Activated CD4-positive, alpha-beta T cell treated with anti-CD3 and anti-CD28 coated beads, Interleukin-2, amount 10 ng/mL, durations not matched to agents 24 days and 14 days (primary cell): Measurements from ENCODE around the gene SDR39U1. TPM values are rescaled to one million over a fixed set of nuclear protein-coding genes. Genes with fewer than 3 reads are reported as not detected.

Experiments used
- DNase-seq: peaks from one replicate; pipeline ENCODE4 v3.0.0; 2022
- H3K27ac Mint-ChIP-seq: one replicate; pipeline ENCODE4 v1.8.0; 2022; ENCODE audit warnings: mild to moderate bottlenecking, mixed read lengths
- H3K27me3 Mint-ChIP-seq: one replicate; pipeline ENCODE4 v1.8.0; 2022; ENCODE audit warnings: mixed read lengths
- H3K36me3 Mint-ChIP-seq: one replicate; pipeline ENCODE4 v1.8.0; 2022; ENCODE audit warnings: low read depth, mild to moderate bottlenecking, mixed read lengths
- H3K4me1 Mint-ChIP-seq: one replicate; pipeline ENCODE4 v1.8.0; 2021; ENCODE audit warnings: mixed read lengths
- H3K4me3 Mint-ChIP-seq: one replicate; pipeline ENCODE4 v1.8.0; 2022; ENCODE audit warnings: mild to moderate bottlenecking, moderate library complexity, mixed read lengths
- H3K9me3 Mint-ChIP-seq: one replicate; pipeline ENCODE4 v1.8.0; 2021; ENCODE audit warnings: mixed read lengths
- intact Hi-C: fragments of 100-400 bp; cut with micrococcal nuclease; formaldehyde crosslinking; loops from one replicate; pipeline ENCODE4 v1.15.1; 2023
- total RNA-seq: library from RNA; stranded (reverse); gene quantifications from 2 replicates; pipeline ENCODE4 v1.2.3, GENCODE V29; 2022

SDR39U1 gene
- total RNA-seq, 1 donor from 2014 or later = 49.7 TPM

DNA sequence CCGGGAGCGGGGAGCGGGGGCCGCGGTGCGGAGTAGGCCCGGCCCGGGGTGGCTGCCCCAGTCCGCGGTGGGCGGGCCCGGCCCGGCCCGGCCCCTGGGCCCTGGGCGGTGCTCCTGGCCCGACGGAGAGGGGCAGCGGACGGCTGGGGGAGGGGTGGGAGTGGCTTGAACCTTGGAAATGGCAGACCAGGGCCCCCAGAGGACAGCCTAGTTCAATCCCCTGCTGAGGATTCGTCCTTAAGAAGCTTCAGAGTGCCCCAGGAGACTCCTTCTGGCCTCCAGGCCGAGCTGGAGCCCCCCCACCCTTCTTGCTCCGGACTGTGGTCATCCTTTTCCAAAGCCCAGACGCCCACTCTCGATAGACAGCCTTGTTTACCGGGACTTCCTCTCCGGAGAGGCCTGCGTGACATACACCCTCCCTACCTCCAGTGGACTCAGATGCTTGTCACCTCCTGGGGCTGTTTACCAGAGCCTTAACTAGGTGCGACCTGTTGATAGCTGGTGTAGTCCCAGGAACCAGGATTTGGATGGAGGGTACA, 12.4 kb downstream of the SDR39U1 start:
- Mint-ChIP-seq H3K27ac (peak overlapping the region; percentile 94), H3K9me3 (no peaks in the 10 kb centered on the region), H3K4me1 (peaks cover 50% of the 10 kb centered on the region), H3K27me3 (no peaks in the 10 kb centered on the region), H3K36me3 (peaks cover 33% of the 10 kb centered on the region), H3K4me3 (peak overlapping the region; percentile 92)
- peak; percentile 84 for DNase-seq
- intact Hi-C loops = loop anchor here (10.0 kb wide), 1 partner anchor 315 kb away; the partner anchor contains the start of genes DCAF11 and NRL

- Mint-ChIP-seq H3K9me3 (no peaks in the 10 kb centered on the region), H3K36me3 (peaks cover 28% of the 10 kb centered on the region), H3K4me1 (peaks cover 49% of the 10 kb centered on the region), H3K4me3 (peak within 1 kb of the TSS; percentile 94), H3K27me3 (no peaks in the 10 kb centered on the region), H3K27ac (peak within 1 kb of the TSS; percentile 99)
- intact Hi-C loops = loop anchor here (10.0 kb wide), 1 partner anchor 315 kb away; the partner anchor contains the start of genes DCAF11 and NRL
- peak; percentile 97 for DNase-seq
Measured at GRCh38 chr14:24429395-24430142, 13.0 kb downstream of the SDR39U1 start, which contains the start of the genes CBLN3 and KHNYN. Gene CBLN3, minus strand, starts transcription at chr14:24429668. Its CDS starts 614 bp downstream, at chr14:24429054. Gene KHNYN, plus strand, starts transcription at chr14:24429954. Its CDS starts 777 bp downstream, at chr14:24430731.

DNA sequence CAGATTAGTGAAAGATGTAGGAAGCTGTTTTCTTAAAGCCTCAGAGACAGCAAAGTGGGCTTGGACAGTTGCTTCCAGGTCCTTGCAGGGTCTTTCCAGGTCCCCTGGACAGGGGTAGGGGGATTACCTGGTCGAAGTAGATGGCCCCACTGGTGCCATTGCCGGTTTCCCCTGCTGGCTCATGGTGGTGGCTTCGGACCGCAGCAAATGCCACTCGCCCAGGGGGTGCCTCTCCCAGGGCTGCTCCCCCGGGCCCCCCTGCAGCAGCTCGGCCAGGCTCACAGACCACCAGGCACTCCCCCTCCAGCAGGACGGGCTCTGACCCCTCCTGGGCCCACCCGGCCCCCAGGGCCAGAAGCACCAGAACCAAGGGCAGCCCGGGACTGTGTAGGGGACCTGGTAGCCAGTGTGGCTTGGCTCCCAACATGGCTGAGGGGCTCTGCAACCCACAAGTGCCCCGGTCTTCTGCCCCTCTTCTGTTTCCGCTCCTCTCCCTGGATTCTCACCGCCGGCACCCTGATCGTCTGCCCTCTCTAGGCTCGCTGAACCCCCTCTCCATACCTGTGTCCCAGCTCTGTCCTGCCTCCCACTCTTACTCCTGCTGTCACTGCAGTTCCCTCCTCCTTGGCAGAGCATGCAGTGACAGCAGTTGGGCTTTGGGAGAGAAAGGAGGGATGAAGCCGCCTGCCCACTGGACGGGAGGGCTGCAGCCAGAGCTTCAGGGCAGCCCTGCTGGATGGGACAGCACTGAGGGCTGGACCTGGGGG, 13.8 kb downstream of the SDR39U1 start:
- Mint-ChIP-seq H3K36me3 (peaks cover 23% of the 10 kb centered on the region), H3K27me3 (no peaks in the 10 kb centered on the region), H3K27ac (peak overlapping the region; percentile 99), H3K4me3 (peak overlapping the region; percentile 94), H3K9me3 (no peaks in the 10 kb centered on the region), H3K4me1 (peaks cover 49% of the 10 kb centered on the region)
- intact Hi-C loops = no loop called here
- DNase-seq = peak; percentile 63

GRCh38 chr14:24427537-24428508, 14.8 kb downstream of the SDR39U1 start:
- H3K9me3 Mint-ChIP-seq = no peaks in the 10 kb centered on the region
- H3K4me1 Mint-ChIP-seq = peaks cover 41% of the 10 kb centered on the region
- DNase-seq = no peak
- no peaks in the 10 kb centered on the region for H3K27me3 Mint-ChIP-seq
- intact Hi-C loops = no loop called here
- peaks cover 14% of the 10 kb centered on the region for H3K36me3 Mint-ChIP-seq
- H3K4me3 Mint-ChIP-seq = peak overlapping the region; percentile 6
- H3K27ac Mint-ChIP-seq = peak overlapping the region; percentile 12

DNA sequence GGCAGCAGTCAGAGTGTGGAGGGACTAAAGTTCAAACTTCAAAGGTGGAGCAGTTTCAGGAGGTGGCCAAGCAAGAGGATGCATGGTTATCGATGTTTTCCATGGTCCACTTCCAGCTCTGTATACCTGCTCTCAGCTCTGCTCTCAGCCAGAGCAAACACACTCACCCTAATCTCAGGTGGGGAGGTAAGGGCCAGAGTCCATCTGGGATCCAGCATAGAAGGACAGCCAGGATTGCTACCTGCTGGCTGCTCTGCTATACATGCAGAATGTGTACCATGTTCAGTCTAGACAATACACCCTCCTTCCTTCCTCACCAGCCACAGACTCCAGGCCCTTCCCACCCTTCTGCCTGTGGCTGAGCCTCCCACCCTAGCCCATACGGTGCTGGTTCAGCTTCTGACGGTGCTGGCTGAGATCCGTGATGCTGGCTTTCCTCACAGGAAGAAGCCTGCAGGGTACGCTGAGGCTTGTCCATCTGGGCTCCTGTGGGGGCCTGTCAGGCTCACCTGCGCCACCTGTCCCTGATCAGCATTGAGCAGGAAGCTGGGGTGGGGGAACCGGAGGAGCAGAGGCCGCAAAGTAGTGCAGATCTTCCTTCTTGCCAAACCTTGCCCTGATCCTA, 15.6 kb downstream of the SDR39U1 start:
- no peak overlapping the region for H3K4me3 Mint-ChIP-seq
- intact Hi-C loops = no loop called here
- peaks cover 39% of the 10 kb centered on the region for H3K4me1 Mint-ChIP-seq
- H3K27me3 Mint-ChIP-seq = no peaks in the 10 kb centered on the region
- H3K9me3 Mint-ChIP-seq = no peaks in the 10 kb centered on the region
- H3K27ac Mint-ChIP-seq = no peak overlapping the region
- H3K36me3 Mint-ChIP-seq = peaks cover 13% of the 10 kb centered on the region
- DNase-seq = peak; percentile 64

- peak overlapping the region; percentile 6 for H3K27ac Mint-ChIP-seq
- peaks cover 7% of the 10 kb centered on the region for H3K36me3 Mint-ChIP-seq
- H3K4me1 Mint-ChIP-seq = peaks cover 32% of the 10 kb centered on the region
- DNase-seq = no peak
- H3K9me3 Mint-ChIP-seq = no peaks in the 10 kb centered on the region
- H3K4me3 Mint-ChIP-seq = peak overlapping the region; percentile 2
- no peaks in the 10 kb centered on the region for H3K27me3 Mint-ChIP-seq
- intact Hi-C loops = no loop called here
Measured at GRCh38 chr14:24426150-24426911, 16.2 kb downstream of the SDR39U1 start.

DNA sequence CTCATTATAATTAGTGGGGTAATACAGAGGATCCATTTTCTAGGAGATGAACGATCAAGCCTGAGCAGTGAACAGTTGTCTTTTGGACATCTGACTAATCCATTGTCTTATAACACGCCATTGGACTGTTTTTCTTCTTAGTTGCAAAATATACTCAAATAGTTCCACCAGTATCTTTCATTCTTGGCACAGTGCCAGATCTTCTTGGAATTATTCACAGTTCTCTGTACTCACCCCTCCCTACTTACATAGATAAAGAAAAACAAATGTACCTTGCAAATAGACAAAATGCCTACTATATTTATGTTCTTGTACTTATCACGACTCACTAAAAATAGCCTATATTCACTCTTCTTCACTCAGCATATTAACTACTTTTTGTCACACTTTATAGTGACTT, 16.9 kb downstream of the SDR39U1 start:
- H3K9me3 Mint-ChIP-seq = no peaks in the 10 kb centered on the region
- peaks cover 3% of the 10 kb centered on the region for H3K36me3 Mint-ChIP-seq
- H3K27ac Mint-ChIP-seq = no peak overlapping the region
- peak overlapping the region; percentile 2 for H3K4me3 Mint-ChIP-seq
- H3K4me1 Mint-ChIP-seq = peaks cover 29% of the 10 kb centered on the region
- DNase-seq = no peak
- intact Hi-C loops = no loop called here
- H3K27me3 Mint-ChIP-seq = no peaks in the 10 kb centered on the region

DNA sequence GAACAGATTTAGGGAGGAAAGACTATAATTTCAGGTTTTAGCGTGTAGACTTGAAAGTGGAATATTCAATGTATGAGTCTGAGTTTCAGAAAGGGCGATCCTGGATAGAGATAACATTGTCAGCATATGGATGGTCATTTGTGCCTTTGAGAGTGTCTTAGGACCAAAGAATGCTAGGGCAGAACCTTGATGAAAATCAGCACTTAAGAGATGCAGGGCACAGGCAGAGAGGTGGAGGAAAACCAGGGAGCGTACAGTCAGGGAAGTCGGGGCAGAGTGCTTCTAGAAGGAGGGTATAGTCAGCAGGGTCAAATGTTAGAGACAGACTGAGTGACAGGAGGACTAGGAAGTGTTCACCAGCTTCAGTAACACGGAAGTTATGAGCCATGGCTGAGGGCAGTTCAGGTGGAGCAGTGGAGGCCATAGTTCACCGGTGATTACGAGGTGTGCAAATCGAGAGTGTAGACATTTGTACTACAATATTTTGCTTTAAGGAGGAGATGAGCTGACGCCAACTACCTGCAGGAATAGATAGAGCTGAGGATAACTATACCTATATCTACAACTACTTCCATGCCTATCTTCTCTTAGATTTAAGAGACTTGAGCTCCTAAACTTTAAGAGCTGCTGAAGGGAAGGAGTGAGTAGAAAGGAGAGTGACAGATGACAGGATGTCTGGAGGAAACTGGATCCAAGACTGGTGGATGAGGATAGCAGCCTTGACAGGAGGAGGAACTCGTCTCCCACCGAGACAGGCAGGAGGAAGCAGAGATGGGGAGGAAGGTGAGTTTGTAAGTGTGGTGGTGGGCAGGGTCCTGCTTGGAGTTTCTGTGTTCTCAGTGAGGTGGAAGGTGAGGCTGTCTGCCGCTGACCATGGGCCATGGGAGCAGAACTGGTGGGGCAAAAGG, 19.6 kb downstream of the SDR39U1 start:
- no peak for DNase-seq
- Mint-ChIP-seq H3K4me1 (peaks cover 21% of the 10 kb centered on the region), H3K4me3 (no peak overlapping the region), H3K36me3 (peaks cover 3% of the 10 kb centered on the region), H3K27me3 (peaks cover 4% of the 10 kb centered on the region), H3K27ac (no peak overlapping the region), H3K9me3 (no peaks in the 10 kb centered on the region)
- intact Hi-C loops = no loop called here

GRCh38 chr14:24422261-24422660, 20.3 kb downstream of the SDR39U1 start:
- H3K9me3 Mint-ChIP-seq = no peaks in the 10 kb centered on the region
- no peak overlapping the region for H3K27ac Mint-ChIP-seq
- H3K4me3 Mint-ChIP-seq = no peak overlapping the region
- no peak for DNase-seq
- intact Hi-C loops = no loop called here
- H3K36me3 Mint-ChIP-seq = peaks cover 3% of the 10 kb centered on the region
- H3K4me1 Mint-ChIP-seq = peaks cover 18% of the 10 kb centered on the region
- peaks cover 4% of the 10 kb centered on the region for H3K27me3 Mint-ChIP-seq

- H3K27ac Mint-ChIP-seq = no peak overlapping the region
- intact Hi-C loops = no loop called here
- H3K4me1 Mint-ChIP-seq = no peaks in the 10 kb centered on the region
- H3K27me3 Mint-ChIP-seq = peaks cover 4% of the 10 kb centered on the region
- no peak for DNase-seq
- H3K4me3 Mint-ChIP-seq = no peak overlapping the region
- H3K9me3 Mint-ChIP-seq = no peaks in the 10 kb centered on the region
- no peaks in the 10 kb centered on the region for H3K36me3 Mint-ChIP-seq
Measured at GRCh38 chr14:24418492-24418873, 24.1 kb downstream of the SDR39U1 start.

DNA sequence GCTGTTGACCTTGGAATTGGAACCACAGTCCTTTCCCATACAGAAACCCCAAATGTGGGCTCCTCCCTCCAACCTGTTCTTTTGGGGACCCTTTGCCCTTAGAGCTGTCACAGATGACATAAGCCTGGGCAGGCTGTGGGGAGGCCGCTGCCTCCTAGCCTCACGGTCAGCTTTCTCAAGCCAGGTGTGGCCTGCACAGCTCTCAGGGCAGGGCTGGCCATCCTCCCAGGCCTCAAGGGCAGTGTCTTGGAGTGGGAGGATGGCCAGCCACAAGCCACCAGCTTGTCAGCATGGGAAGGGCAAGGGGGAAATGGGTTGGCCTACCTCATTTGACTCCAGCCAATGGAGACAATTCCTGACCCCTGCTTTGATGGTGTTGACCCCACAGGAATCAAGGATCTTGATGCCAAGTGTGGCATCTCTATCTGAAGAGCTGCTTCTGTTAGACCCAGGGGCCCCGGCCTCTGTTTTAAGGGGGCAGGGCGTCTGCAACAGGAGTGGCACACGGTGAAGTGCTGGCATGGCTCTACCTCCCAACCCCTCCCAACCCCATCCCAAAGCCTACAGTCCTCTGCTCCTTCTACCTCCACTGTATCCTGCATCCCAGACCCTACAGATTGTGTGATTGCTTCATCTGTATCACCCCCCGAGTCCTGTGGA, 24.6 kb downstream of the SDR39U1 start:
- Mint-ChIP-seq H3K4me1 (no peaks in the 10 kb centered on the region), H3K27ac (no peak overlapping the region), H3K27me3 (peaks cover 4% of the 10 kb centered on the region), H3K9me3 (no peaks in the 10 kb centered on the region), H3K4me3 (no peak overlapping the region), H3K36me3 (no peaks in the 10 kb centered on the region)
- intact Hi-C loops = no loop called here
- no peak for DNase-seq
